ENCODE results near the gene KLHDC3. TPM values are rescaled to one million over a fixed set of nuclear protein-coding genes. Genes with fewer than 3 reads are reported as not detected.
"Not testable (repeated sequence)": the region's sequence is repeated elsewhere in the genome, so short reads cannot be mapped to it uniquely, and the experiment has no call there.

KLHDC3 gene
- total RNA-seq, 1 experiment from 2014 or later, result 51.7 TPM

DNA sequence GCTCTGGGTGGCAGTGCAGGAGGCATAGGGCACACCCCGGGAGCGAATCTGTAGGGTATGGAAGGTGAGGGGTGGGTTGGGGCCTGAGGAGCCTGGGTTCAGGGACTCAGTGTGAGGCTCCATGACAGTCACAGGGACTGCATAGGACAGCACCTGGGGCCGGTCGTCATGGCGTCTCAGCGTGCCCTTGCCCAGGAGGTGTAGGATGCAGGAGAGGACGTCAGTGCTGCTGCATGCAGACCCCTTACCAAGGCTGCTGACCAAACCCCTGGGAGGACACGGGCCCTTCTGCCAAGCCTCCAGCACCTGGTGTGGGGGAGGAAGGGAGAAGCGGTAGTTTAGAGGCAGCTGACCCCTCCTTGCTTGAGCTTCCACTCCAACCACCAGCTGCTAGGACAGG, 23.7 kb downstream of the KLHDC3 start:
- Histone ChIP-seq H3K4me3 (no peak overlapping the region), H3K27me3 (no peaks in the 10 kb centered on the region), H3K9me3 (no peaks in the 10 kb centered on the region), H3K36me3 (no peaks in the 10 kb centered on the region; the same call in 1 of the 2 replicates)
- no peak for DNase-seq

GRCh38 chr6:43038727-43039126, 24.7 kb downstream of the KLHDC3 start:
- Histone ChIP-seq H3K36me3 (no peaks in the 10 kb centered on the region; the same call in 1 of the 2 replicates), H3K9me3 (no peaks in the 10 kb centered on the region), H3K4me3 (no peak overlapping the region), H3K27me3 (no peaks in the 10 kb centered on the region)
- no peak for DNase-seq

DNA sequence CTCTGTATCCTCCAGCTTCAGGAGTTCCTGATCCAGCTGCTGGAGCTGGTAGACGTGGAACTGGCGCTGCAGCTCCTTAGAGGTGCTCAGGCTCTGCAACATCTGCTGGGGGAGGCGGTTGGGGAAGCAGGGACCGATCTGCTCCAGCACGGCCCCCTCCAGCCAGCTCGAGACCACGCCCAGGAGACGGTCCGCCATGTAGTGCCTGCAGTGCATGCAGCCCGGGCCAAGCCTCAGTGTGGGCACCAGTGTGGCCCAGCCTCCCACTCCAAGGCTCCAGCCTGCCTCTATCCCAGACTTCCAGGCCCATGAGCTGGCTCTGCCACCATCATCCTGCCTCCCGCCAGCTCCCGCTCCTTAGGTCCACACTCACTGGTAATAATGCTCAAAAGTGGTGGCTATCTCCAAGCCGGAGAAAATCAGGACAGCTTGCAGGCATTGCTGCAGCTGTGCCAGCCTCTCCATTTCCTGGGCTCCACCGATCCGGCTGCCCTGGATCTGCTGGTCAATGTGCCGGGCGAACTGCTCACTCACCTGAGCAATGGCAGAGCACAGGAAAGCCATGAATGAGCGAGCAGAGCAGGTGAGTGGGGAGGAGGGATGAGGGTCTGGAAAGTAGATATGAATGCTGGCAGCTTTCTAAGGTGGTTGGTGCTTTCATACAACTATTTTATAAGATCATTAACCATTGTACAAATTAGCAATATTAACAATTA, 26.7 kb downstream of the KLHDC3 start:
- no peak for DNase-seq
- Histone ChIP-seq H3K9me3 (no peaks in the 10 kb centered on the region), H3K27me3 (no peaks in the 10 kb centered on the region), H3K36me3 (no peaks in the 10 kb centered on the region; the same call in 1 of the 2 replicates), H3K4me3 (no peak overlapping the region)

GRCh38 chr6:43041475-43041874, 27.4 kb downstream of the KLHDC3 start:
- H3K27me3 ChIP-seq, DNase-seq, H3K36me3 ChIP-seq, H3K4me3 ChIP-seq, H3K9me3 ChIP-seq: not testable (repeated sequence)

DNA sequence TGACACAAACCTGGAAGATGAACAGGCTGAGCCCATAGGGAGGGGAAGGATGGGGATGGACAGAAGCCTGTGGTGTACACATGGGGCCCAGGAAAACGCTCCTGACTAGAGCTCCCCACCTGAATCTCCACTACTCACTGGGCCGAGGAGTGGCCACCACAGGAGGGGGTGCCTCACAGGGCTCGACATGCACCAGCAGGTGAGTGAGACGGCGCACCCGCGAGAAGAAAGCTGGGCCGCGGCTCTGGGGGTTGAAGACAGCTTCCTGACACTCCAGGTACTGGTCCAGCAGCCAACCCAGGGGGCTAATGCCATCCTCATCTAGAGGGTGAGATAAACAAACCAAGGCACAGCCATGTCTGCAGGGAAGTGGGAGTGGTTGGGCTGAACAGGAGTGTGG, 29.3 kb downstream of the KLHDC3 start:
- Histone ChIP-seq H3K36me3 (no peaks in the 10 kb centered on the region; the same call in 1 of the 2 replicates), H3K27me3 (no peaks in the 10 kb centered on the region), H3K9me3 (no peaks in the 10 kb centered on the region), H3K4me3 (no peak overlapping the region)
- no peak for DNase-seq

DNA sequence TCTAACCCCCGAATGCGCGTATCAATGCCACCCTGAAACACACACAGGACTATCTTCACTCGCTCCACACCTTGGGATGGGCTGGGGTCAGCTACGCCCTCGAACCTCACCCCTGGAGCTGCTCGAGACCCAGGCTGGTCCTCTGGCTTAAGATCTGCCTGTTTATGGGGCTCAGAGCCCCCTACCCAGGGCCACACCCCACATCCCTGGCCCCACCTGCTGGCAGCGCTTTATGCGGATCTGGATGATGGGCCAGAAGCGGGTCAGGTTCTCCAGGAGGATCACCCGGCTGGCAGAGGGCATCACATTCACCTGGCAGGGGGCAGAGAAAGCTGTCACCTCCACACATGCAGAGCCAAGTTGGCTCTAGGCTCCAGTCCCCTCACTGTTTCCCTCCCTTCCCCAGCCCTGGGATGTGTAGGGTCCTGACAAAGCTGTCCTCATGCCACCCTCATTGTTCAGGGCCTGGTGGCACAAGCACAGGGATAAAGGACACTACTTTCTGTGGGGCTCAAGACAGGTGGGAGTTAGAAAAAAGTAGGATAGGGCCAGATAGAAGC, 31.4 kb downstream of the KLHDC3 start:
- Histone ChIP-seq H3K27me3 (no peaks in the 10 kb centered on the region), H3K36me3 (no peaks in the 10 kb centered on the region; the same call in 1 of the 2 replicates), H3K4me3 (no peak overlapping the region), H3K9me3 (no peaks in the 10 kb centered on the region)
- no peak for DNase-seq

GRCh38 chr6:43047998-43048397, 33.9 kb downstream of the KLHDC3 start:
- Histone ChIP-seq H3K27me3 (no peaks in the 10 kb centered on the region), H3K4me3 (no peak overlapping the region), H3K9me3 (no peaks in the 10 kb centered on the region), H3K36me3 (peaks cover 3% of the 10 kb centered on the region; the same call in 1 of the 2 replicates)
- DNase-seq, result no peak

DNA sequence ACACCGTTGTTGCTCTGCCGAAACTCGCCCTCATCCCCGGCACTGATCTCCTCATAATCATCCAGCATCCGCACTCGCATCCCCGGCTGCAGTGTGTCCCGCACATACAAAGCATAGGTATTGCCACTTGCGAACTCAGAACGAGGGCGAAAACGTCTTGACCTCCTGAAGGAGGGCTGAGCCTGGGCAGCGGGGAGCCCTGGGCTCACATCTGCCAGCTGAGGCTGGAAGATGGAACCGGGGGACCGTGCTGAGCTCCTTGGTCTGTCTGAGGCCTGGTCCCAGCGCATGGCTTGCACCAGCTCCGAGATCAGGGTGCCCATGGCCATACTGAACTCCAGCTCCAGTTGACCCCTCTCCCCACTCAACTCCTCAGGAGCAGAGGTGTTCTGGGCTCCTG, 36.9 kb downstream of the KLHDC3 start:
- H3K4me3 ChIP-seq, result no peak overlapping the region
- H3K27me3 ChIP-seq, result no peaks in the 10 kb centered on the region
- H3K9me3 ChIP-seq, result no peaks in the 10 kb centered on the region
- no peak for DNase-seq
- H3K36me3 ChIP-seq, result peaks cover 3% of the 10 kb centered on the region; the same call in 1 of the 2 replicates

GRCh38 chr6:43052225-43052841, 38.3 kb downstream of the KLHDC3 start:
- no peaks in the 10 kb centered on the region for H3K27me3 ChIP-seq
- H3K9me3 ChIP-seq, result no peaks in the 10 kb centered on the region
- H3K4me3 ChIP-seq, result peak overlapping the region; percentile 74; the same call in 1 of the 2 replicates
- peaks cover 3% of the 10 kb centered on the region for H3K36me3 ChIP-seq
- DNase-seq, result no peak

DNA sequence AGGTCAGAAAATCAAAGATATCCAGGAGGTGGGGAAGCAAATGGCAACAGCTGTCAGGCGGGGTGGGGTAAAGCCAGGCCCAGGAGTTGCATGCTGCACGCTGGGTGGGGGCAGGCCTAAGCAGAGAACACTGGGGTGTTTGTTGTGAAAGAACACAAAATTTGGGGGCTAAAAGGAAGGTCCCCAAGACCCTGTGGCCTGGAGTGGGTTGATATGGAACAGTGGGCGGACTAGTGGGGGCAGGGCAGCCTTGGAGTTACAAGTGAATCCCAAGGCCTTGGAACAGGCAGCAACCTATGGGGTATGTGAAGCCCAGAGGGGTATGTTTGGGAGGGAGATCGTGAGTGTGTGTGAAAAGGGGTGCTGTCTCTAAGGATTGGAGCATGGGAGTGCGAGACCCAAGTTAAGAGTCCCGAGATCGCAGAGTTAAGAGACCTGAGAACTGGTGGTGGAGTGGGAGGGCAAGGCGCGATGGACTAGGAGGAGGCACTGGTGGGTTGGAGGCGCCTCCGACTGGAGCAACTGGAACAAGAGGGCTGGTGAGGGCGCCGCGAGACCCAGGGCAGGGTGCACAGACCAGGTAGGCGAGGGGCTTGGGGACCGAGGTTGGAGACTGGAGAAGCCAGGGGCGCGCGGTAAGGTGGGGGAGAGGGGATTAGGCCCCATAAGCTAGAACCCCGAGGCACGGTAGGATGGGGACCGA, 38.9 kb downstream of the KLHDC3 start:
- DNase-seq, result peak; percentile 12
- H3K36me3 ChIP-seq, result peaks cover 5% of the 10 kb centered on the region
- no peaks in the 10 kb centered on the region for H3K27me3 ChIP-seq
- no peaks in the 10 kb centered on the region for H3K9me3 ChIP-seq
- peak overlapping the region; percentile 74 for H3K4me3 ChIP-seq

- H3K4me3 ChIP-seq, result peak within 1 kb of the TSS; percentile 74
- DNase-seq, result peak; percentile 93
- H3K27me3 ChIP-seq, result no peaks in the 10 kb centered on the region
- no peaks in the 10 kb centered on the region for H3K9me3 ChIP-seq
- peaks cover 5% of the 10 kb centered on the region for H3K36me3 ChIP-seq
Measured at GRCh38 chr6:43053545-43054205, 39.6 kb downstream of the KLHDC3 start, which contains the start of gene CUL7. Gene CUL7 (minus strand): TSS chr6:43053851. CDS start chr6:43052788, 1,063 bp downstream.

GRCh38 chr6:43054206-43054943, 40.3 kb downstream of the KLHDC3 start:
- peak overlapping the region; percentile 74 for H3K4me3 ChIP-seq
- H3K36me3 ChIP-seq, result peaks cover 5% of the 10 kb centered on the region
- no peaks in the 10 kb centered on the region for H3K9me3 ChIP-seq
- no peaks in the 10 kb centered on the region for H3K27me3 ChIP-seq
- no peak for DNase-seq

DNA sequence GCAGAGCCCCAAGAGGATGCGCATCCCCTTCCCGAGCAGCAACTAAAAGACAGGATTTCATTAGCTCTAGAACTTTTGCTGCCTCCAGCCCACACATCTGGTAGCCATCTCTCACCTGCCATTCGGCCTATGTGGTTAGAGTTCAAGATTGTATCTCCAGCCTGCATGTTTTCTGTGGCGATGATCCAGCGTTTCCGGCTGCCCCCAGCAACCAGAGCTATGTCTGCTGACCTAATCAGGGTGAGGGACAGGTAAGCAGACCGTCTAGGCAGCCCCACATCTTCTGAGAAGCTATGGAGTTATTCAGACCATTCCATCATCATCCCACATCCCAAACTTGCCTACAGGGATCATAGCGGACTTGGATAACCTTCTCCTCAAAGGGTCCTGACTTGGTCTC, 41.9 kb downstream of the KLHDC3 start:
- H3K36me3 ChIP-seq, result peaks cover 5% of the 10 kb centered on the region
- H3K4me3 ChIP-seq, result no peak overlapping the region
- DNase-seq, result no peak

DNA sequence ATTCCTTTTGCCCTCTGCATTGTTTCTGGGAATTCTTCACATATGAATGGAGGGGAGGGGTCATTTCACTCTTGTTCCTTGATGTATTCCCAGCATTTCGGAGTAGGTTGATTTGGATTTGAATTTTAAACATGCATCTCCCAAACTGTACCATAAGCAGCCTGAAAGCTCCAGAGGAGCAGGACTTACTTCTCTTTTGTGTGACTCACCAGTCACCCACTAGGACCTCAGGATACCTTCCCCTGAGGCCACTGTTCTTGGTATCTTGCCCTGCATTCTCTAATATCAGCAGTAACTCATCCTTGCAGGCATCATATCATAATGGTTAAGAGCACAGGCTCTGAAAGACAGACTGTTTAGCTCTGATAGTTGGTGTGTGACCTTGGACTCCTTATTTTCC, 44.5 kb downstream of the KLHDC3 start:
- no peaks in the 10 kb centered on the region for H3K9me3 ChIP-seq
- H3K27me3 ChIP-seq, result no peaks in the 10 kb centered on the region
- H3K4me3 ChIP-seq, result peak overlapping the region; percentile 96
- peaks cover 2% of the 10 kb centered on the region; the same call in 1 of the 2 replicates for H3K36me3 ChIP-seq
- DNase-seq, result no peak

More for the DNA sequence above, 41.9 kb downstream of the KLHDC3 start:
- Histone ChIP-seq H3K9me3 (no peaks in the 10 kb centered on the region), H3K27me3 (no peaks in the 10 kb centered on the region)

- Histone ChIP-seq H3K27me3 (no peaks in the 10 kb centered on the region), H3K36me3 (peaks cover 2% of the 10 kb centered on the region; the same call in 1 of the 2 replicates), H3K9me3 (no peaks in the 10 kb centered on the region), H3K4me3 (peak within 1 kb of the TSS; percentile 96)
- peak; percentile 94 for DNase-seq
Measured at GRCh38 chr6:43059168-43060033, 45.4 kb downstream of the KLHDC3 start, which contains the start of the genes KLC4 and MRPL2. Gene KLC4 (plus strand): TSS chr6:43059631. CDS start chr6:43061336, 1,705 bp downstream. Gene MRPL2 (minus strand): TSS chr6:43059434. CDS start chr6:43059381, 53 bp downstream.
